MCF 10A (cell line): Measurements from ENCODE around the gene IL4R. TPM values are rescaled to one million over a fixed set of nuclear protein-coding genes. Genes with fewer than 3 reads are reported as not detected.
A peak's percentile ranks its signal among the peaks of the same experiment; 100 is the strongest.

Experiments
- BruUV-seq: library from RNA; stranded (reverse); fragments of 400-500 nt; replicated peaks from 2 replicates; lab custom pipeline; 2021; lab: Mats Ljungman, UMichigan
- CTCF ChIA-PET: fragments of 300-600 bp; sonication (Branson Sonifier 250); formaldehyde crosslinking; extraction: SDS; loops from one replicate; lab custom pipeline; 2021; ENCODE audit warnings: antibody characterized with exemption, inconsistent platforms; lab: Yijun Ruan, JAX
- POLR2A ChIA-PET: fragments of 300-600, 350-650 bp; sonication (Branson Sonifier 250); formaldehyde crosslinking; extraction: SDS; loops from one replicate; lab custom pipeline; 2020; ENCODE audit warnings: antibody characterized with exemption, inconsistent platforms; lab: Yijun Ruan, JAX
- DNase-seq: peaks from one replicate; pipeline ENCODE4 v3.0.0-alpha.2; 2018; ENCODE audit not compliant: unreplicated experiment
- H3K27ac Mint-ChIP-seq: one replicate; pipeline ENCODE4 v1.8.0; 2022; ENCODE audit warnings: mild to moderate bottlenecking, low read depth, mixed read lengths; ENCODE audit not compliant: unreplicated experiment
- H3K27me3 Mint-ChIP-seq: one replicate; pipeline ENCODE4 v1.8.0; 2022; ENCODE audit warnings: mixed read lengths; ENCODE audit not compliant: insufficient read depth, unreplicated experiment
- H3K36me3 Mint-ChIP-seq: one replicate; pipeline ENCODE4 v1.8.0; 2022; ENCODE audit warnings: mild to moderate bottlenecking, moderate library complexity, mixed read lengths; ENCODE audit not compliant: insufficient read depth, unreplicated experiment
- H3K4me1 Mint-ChIP-seq: one replicate; pipeline ENCODE4 v1.8.0; 2022; ENCODE audit warnings: mixed read lengths; ENCODE audit not compliant: insufficient read depth, unreplicated experiment
- H3K4me3 Mint-ChIP-seq: one replicate; pipeline ENCODE4 v1.8.0; 2022; ENCODE audit warnings: mild to moderate bottlenecking, moderate library complexity, mixed read lengths; ENCODE audit not compliant: unreplicated experiment
- H3K9me3 Mint-ChIP-seq: one replicate; pipeline ENCODE4 v1.8.0; 2022; ENCODE audit warnings: mixed read lengths; ENCODE audit not compliant: unreplicated experiment
- CTCF ChIP-seq: fragments of 200-600 bp; IDR thresholded peaks from one replicate; pipeline ENCODE4 v1.8.0; 2022; ENCODE audit warnings: antibody characterized with exemption, mild to moderate bottlenecking; ENCODE audit not compliant: unreplicated experiment
- intact Hi-C: fragments of 100-400 bp; cut with micrococcal nuclease; formaldehyde crosslinking; loops from 2 replicates; pipeline ENCODE4 v1.14.1; 2022
- total RNA-seq: library from RNA; stranded (reverse); gene quantifications from 2 replicates; pipeline ENCODE4 v1.2.3, GENCODE V29; 2022

Gene IL4R
- total RNA-seq, 1 experiment from 2014 or later = 51.9 TPM

GRCh38 chr16:27314161-27314723, 468 bp downstream of the IL4R start:
- CTCF ChIA-PET = no interaction called here

GRCh38 chr16:27314986-27315332, 1.2 kb downstream of the IL4R start:
- Mint-ChIP-seq H3K4me1 (peaks cover 46% of the 10 kb centered on the region), H3K27ac (peak overlapping the region; percentile 65), H3K9me3 (no peaks in the 10 kb centered on the region), H3K4me3 (peak overlapping the region; percentile 81), H3K36me3 (peaks cover 11% of the 10 kb centered on the region), H3K27me3 (no peaks in the 10 kb centered on the region)
- ChIA-PET CTCF (interaction anchor here (5.9 kb wide), 1 partner anchor 52 kb away, joined by 36 read pairs; no protein-coding TSS in a partner anchor), POLR2A (interaction anchor here (0.6 to 5.0 kb wide), 8 partner anchors 14 to 117 kb away, joined by 3 to 57 read pairs (median 6); partner anchors contain the start of gene NSMCE1)
- intact Hi-C loops = loop anchor here (2.0 to 5.0 kb wide), 2 partner anchors 42 to 46 kb away; partner anchors contain the start of gene NSMCE1
- TF ChIP-seq CTCF = no peak
- no peak for DNase-seq
- BruUV-seq = no TSS peak

More at GRCh38 chr16:27314161-27314723, 468 bp downstream of the IL4R start:
- Mint-ChIP-seq H3K36me3 (peaks cover 11% of the 10 kb centered on the region), H3K27me3 (no peaks in the 10 kb centered on the region), H3K27ac (peak overlapping the region; percentile 51), H3K4me1 (peaks cover 39% of the 10 kb centered on the region), H3K4me3 (peak overlapping the region; percentile 81), H3K9me3 (no peaks in the 10 kb centered on the region)
- POLR2A ChIA-PET = interaction anchor here (0.6 to 1.1 kb wide), 2 partner anchors 56 to 110 kb away, joined by 3 to 5 read pairs; no protein-coding TSS in a partner anchor
- DNase-seq = peak; percentile 93
- intact Hi-C loops = loop anchor here (2.0 kb wide), 1 partner anchor 45 kb away; the partner anchor contains the start of gene NSMCE1
- TF ChIP-seq CTCF = no peak
- TSS peak; percentile 80 for BruUV-seq

DNA sequence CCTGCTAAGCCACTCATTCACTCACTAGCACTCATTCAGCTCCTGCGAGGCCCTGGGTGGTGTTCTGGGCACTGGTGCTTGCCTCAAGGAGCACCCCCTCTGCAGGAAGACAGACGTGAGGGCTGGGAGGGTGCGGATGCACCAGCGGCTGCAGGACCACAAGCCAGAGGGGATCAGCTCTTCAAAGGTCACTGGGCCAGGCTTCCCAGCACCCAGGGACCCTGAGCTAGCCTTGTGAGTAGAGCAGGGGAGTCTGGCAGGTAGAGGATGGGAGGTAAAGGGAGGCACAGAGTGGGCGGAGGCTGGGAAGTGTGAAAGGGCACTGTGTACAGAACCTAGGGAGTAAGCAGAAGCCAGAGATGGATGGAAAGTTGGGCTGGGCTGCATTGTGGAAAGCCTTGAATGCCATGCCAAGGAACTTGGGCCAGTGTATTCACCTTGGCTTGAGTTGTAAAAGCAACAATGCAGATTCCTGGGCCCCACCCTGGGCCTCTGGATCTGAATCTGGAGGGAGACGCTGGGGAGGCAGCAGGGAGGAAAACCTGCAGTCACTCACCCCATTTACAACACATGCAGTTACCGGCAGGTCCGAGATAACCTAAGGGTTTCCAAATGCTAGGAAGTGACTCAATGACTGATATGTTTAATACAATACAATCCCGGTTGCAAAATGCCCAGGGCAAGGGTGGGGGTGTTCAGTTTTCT, 1.7 kb downstream of the IL4R start:
- no peaks in the 10 kb centered on the region for H3K9me3 Mint-ChIP-seq
- H3K4me3 Mint-ChIP-seq = peak overlapping the region; percentile 81
- peaks cover 51% of the 10 kb centered on the region for H3K4me1 Mint-ChIP-seq
- BruUV-seq = no TSS peak
- H3K27ac Mint-ChIP-seq = peak overlapping the region; percentile 65
- CTCF ChIA-PET = interaction anchor here (0.6 to 5.9 kb wide), 3 partner anchors 25 to 82 kb away, joined by 3 to 36 read pairs (median 3); no protein-coding TSS in a partner anchor
- peak; percentile 8 for TF ChIP-seq CTCF
- peaks cover 11% of the 10 kb centered on the region for H3K36me3 Mint-ChIP-seq
- no peaks in the 10 kb centered on the region for H3K27me3 Mint-ChIP-seq
- peak; percentile 98 for DNase-seq
- intact Hi-C loops = loop anchor here (2.0 to 5.0 kb wide), 2 partner anchors 42 to 47 kb away; partner anchors contain the start of gene NSMCE1
- POLR2A ChIA-PET = interaction anchor here (0.5 to 5.0 kb wide), 12 partner anchors 10 to 128 kb away, joined by 3 to 57 read pairs (median 4); partner anchors contain the start of genes KDM8 and NSMCE1
